ENCODE results near the gene AVP.
"Not testable (repeated sequence)": the region's sequence is repeated elsewhere in the genome, so short reads cannot be mapped to it uniquely, and the experiment has no call there.

AVP gene

DNA sequence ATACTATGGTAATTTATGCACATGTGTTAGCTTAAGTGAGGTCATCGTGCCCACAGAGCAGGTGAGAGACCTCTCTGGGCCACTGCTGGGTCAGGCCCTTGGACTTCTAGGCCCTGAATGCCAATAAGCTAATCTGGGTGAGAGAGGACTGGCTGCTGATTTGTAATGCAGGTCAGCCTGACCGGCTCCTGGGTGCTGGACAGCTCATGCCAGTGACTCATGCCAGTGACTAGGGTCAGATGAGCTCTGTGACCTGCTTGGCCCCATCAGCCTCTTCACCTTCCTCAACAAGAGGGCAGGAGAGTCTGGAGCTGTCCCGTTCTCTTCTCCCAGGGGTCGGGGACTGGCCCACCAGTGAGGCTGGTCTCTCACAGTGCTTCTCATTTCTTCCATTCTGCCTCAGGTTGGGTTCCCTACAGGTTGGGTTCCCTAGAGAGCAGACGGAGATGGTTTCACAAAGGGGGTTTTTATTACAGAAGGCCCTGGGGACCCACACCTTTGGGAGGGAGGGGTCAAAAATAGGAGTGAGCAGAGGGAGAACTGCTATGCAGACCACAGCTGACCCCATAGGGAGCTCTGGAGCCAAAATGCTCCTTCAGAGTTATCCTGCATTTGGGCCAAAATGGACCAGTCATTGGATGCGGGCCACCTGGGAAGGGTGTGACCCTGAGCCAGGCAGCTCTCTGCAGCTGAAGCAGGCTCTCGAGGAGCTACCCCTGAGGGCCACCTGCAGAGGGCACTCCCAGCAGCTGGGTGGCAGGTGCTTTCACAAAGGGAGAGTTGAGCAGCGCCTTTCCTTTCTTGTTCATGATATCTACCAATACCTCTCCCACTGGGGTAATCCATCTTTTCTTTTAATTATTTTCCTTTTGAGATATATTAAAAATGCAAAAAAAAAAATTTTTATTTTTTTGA, 15.3 kb downstream of the AVP start:
- H3K4me3 Mint-ChIP-seq: no peak overlapping the region
- H3K4me1 Mint-ChIP-seq: peaks cover 20% of the 10 kb centered on the region
- peak; percentile 61 for DNase-seq
- H3K36me3 Mint-ChIP-seq: peaks cover 1% of the 10 kb centered on the region
- H3K27me3 Mint-ChIP-seq: peaks cover 25% of the 10 kb centered on the region
- H3K9me3 Mint-ChIP-seq: no peaks in the 10 kb centered on the region
- CTCF ChIA-PET: interaction anchor here (0.9 to 1.6 kb wide), 4 partner anchors 8 to 47 kb away, joined by 4 to 7 read pairs (median 5); no protein-coding TSS in a partner anchor
- H3K27ac Mint-ChIP-seq: no peak overlapping the region

DNA sequence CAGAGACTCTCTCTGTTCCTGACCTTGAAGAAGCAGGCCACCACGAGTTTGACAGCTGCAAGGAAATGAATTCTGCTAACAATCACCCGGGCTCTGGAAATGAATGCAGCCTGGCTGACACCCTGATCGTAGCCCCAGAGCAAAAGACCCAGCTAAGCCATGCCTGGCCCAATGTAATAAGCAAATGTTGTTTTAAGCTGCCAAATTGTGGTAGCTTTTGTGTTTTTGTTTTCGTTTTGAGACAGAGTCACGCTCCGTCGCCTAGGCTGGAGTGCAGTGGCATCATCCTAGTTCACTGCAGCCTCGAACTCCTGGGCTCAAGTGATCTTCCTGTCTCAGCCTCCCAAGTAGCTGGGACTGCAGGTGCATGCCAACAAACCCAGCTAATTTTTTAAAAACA, 16.4 kb downstream of the AVP start:
- CTCF ChIA-PET: interaction anchor here (1.4 to 1.5 kb wide), 2 partner anchors 14 to 46 kb away, joined by 3 to 4 read pairs; no protein-coding TSS in a partner anchor
- no peak for DNase-seq
- peaks cover 17% of the 10 kb centered on the region for H3K4me1 Mint-ChIP-seq
- H3K27me3 Mint-ChIP-seq: peaks cover 18% of the 10 kb centered on the region
- H3K36me3 Mint-ChIP-seq: peaks cover 1% of the 10 kb centered on the region
- H3K4me3 Mint-ChIP-seq: no peak overlapping the region
- no peaks in the 10 kb centered on the region for H3K9me3 Mint-ChIP-seq
- H3K27ac Mint-ChIP-seq: no peak overlapping the region

DNA sequence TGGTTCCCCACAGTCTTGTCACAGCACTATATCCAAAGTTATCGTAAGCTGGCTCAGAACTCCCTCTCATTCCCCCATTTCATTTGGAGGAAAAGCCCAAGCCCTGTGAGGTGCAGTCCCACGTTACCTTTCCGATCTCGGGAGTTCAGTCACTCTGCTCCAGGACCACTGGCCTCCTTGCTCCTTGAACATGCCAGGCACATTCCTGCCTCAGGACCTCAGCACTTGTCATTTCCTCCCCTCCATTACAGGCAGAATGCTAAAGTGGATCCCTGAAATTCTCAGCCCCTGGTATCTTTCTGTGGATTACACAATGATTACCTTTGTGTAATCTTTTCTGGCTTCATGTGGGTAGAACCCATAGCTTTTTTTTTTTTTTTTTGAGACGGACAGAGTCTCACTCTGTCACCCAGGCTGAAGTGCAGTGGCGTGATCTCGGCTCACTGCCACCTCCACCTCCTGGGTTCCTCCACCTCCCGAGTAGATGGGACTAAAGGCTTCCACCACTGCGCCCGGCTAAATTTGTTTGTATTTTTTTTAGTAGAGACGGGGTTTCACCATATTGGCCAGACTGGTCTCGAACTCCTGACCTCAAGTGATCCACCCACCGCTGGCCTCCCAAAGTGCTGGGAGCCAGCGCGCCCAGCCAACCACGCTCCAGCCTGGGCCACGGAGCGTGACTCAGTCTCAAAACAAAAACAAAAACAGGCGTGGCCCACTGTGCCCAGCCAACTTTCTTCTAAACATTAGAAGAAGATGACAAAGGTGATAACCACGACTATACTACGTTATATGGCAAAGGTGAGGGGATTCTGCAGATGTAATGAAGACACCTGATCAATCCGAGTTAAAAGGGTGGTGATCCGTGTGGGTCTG, 17.1 kb downstream of the AVP start:
- DNase-seq: no peak
- Mint-ChIP-seq H3K9me3 (no peaks in the 10 kb centered on the region), H3K4me3 (no peak overlapping the region), H3K36me3 (peaks cover 1% of the 10 kb centered on the region), H3K27ac (no peak overlapping the region), H3K4me1 (peaks cover 15% of the 10 kb centered on the region), H3K27me3 (peaks cover 11% of the 10 kb centered on the region)
- CTCF ChIA-PET: interaction anchor here (1.4 to 1.5 kb wide), 2 partner anchors 14 to 46 kb away, joined by 3 to 4 read pairs; no protein-coding TSS in a partner anchor

DNA sequence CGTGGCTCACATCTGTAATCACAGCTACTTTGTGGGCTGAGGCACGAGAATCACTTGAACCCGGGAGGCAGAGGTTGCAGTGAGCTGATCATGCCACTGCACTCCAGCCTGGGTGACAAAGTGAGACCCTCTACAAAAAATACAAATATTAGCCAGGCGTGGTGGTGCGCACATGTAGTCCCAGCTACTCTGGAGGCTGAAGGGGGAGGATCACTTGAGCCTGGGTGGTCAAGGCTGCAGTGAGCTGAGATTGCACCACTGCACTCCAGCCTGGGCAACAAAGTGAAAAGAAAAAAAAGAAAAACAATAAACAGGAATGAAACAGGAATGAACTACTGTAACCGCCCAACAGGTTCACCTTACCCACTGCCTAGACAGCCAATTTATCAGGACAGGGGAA, 20.4 kb downstream of the AVP start:
- DNase-seq, H3K9me3 Mint-ChIP-seq, H3K36me3 Mint-ChIP-seq, H3K27ac Mint-ChIP-seq, H3K27me3 Mint-ChIP-seq, H3K4me1 Mint-ChIP-seq, H3K4me3 Mint-ChIP-seq: not testable (repeated sequence)
- CTCF ChIA-PET: interaction anchor here (1.3 kb wide), 1 partner anchor 53 kb away, joined by 3 read pairs; no protein-coding TSS in a partner anchor

DNA sequence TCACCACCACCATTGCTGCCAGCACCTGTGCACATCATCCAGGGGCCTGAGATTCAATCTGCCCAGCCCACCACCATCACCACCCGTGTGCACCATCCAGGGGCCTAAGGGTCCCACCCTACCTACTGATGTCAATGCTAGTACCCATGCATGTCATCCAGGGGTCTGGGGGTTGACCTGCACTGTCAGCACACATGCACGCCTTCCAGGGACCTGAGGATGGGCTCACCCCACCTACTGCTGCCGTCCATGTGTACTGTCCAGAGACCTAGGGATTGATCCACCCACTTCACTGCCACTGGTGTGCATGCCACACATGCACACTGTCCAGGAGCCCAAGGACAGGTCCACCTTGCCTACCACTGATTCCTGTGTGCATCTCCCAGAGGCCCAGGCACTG, 25.0 kb downstream of the AVP start:
- DNase-seq: no peak
- no peaks in the 10 kb centered on the region for H3K27me3 Mint-ChIP-seq
- H3K36me3 Mint-ChIP-seq: no peaks in the 10 kb centered on the region
- CTCF ChIA-PET: no interaction called here
- no peaks in the 10 kb centered on the region for H3K9me3 Mint-ChIP-seq
- H3K27ac Mint-ChIP-seq: no peak overlapping the region
- H3K4me1 Mint-ChIP-seq: no peaks in the 10 kb centered on the region
- H3K4me3 Mint-ChIP-seq: no peak overlapping the region

DNA sequence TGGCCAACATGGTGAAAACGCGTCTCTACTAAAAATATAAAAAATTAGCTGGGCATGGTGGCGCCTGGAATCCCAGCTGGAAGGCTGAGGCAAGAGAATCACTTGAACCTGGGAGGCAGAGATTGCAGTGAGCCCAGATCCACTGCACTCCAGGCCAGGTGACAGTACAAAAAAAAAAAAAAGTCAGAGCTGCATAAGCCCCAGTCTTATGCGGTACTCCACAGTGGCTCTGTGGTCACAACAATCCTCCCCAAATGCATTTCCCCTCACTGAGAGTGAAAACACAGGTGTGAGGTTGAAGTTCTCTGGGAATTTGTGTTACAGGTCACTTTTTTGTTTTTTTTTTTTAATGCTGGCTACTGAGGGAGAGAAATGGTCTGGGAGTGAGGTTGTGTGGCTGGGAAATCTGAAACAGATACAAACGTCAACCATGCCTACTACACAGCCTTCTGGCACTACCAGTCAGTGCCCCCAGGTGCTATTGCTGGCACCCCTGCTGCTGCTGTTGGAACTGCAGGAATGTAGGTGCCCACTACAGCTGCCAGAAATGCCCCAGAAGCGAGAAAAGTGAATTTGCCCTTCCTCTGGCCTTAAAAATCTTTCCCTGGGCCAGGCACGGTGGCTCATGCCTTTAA, 33.0 kb downstream of the AVP start:
- peaks cover 28% of the 10 kb centered on the region for H3K4me1 Mint-ChIP-seq
- no peak for DNase-seq
- no peaks in the 10 kb centered on the region for H3K9me3 Mint-ChIP-seq
- no peaks in the 10 kb centered on the region for H3K27me3 Mint-ChIP-seq
- CTCF ChIA-PET: no interaction called here
- H3K36me3 Mint-ChIP-seq: peaks cover 22% of the 10 kb centered on the region
- H3K4me3 Mint-ChIP-seq: no peak overlapping the region
- no peak overlapping the region for H3K27ac Mint-ChIP-seq

DNA sequence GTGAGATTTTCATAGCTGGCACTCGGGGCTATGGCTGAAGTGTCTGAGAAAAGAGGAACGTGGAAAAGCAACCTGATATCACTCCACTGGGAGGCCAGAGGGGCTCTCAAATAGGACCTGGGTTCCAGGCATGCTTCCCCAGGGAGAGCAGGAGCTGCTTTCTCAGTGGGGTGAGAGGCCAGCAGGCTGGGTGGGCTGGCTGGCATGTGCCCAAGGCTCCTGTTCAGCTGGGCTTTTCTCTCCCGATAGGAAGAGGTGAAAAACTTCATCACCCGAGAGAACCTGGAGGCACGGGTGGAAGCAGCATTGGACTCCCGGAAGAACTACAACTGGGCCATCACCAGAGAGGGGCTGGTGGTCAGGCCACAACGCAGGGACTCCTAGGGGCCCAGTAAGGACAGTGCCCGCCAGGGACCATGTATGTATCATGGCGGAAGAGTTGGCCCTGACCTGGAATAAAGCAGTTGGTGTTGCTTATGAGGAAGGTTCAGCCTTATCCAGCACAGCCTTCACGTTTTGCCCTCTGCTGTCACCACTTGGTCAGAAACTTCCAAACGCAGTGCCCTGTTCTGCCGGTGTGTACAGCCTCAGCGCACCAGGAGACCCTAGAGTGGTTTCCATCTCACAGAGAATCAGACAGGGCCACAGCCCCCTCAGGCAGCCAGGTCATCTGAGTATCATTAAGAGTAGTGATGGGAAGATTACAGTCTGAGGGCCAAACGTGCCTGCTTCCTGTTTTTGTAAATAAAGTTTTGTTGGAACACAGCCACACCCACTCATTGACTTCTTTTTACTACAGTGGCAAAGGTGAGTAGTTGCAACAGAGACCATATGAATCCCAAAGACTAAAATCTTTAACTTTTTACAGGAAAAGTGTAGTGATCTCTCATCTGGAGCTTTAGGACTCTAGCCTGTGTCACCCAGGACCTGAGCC, 36.8 kb downstream of the AVP start:
- Mint-ChIP-seq H3K4me1 (peaks cover 33% of the 10 kb centered on the region), H3K4me3 (peak overlapping the region; percentile 72), H3K27ac (no peak overlapping the region), H3K36me3 (peaks cover 22% of the 10 kb centered on the region), H3K27me3 (no peaks in the 10 kb centered on the region), H3K9me3 (no peaks in the 10 kb centered on the region)
- CTCF ChIA-PET: no interaction called here
- no peak for DNase-seq

DNA sequence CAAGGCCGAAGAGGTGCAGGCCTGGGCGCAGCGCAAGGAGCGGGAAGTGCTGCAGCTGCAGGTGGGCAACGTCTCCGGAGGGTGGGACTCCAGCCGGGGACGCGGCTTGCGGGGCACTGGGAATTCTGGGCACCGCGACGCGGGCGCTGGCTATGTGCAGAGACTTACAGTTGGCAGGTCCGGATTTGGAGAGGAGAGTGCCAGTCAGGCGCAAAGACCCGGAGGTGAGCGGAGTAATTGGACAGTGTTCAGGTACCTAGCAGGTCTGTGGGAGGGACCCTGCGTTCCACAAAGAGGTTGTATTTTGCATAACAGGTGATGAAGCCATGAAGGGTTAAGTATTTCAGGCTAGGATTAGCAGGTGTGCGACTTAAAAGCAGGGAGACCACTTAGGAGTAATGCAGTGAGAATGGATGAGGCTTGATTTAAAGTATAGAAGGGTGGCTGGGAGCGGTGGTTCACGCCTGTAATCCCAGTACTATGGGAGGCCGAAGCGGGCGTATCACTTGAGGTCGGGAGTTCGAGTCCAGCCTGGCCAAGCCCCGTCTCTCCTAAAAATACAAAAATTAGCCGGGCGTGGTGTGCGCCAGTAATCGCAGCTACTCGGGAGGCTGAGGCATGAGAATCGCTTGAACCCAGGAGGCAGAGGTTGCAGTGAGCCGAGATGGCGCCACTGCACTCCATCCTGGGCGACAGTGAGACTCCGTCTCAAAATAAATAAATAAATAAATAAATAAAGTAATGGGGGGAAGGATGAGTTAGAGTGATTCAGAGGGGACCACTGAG, 37.7 kb downstream of the AVP start:
- peaks cover 34% of the 10 kb centered on the region for H3K4me1 Mint-ChIP-seq
- no peaks in the 10 kb centered on the region for H3K27me3 Mint-ChIP-seq
- no peak for DNase-seq
- H3K4me3 Mint-ChIP-seq: peak overlapping the region; percentile 72
- no peaks in the 10 kb centered on the region for H3K9me3 Mint-ChIP-seq
- H3K36me3 Mint-ChIP-seq: peaks cover 22% of the 10 kb centered on the region
- H3K27ac Mint-ChIP-seq: peak overlapping the region; percentile 59
- CTCF ChIA-PET: no interaction called here

DNA sequence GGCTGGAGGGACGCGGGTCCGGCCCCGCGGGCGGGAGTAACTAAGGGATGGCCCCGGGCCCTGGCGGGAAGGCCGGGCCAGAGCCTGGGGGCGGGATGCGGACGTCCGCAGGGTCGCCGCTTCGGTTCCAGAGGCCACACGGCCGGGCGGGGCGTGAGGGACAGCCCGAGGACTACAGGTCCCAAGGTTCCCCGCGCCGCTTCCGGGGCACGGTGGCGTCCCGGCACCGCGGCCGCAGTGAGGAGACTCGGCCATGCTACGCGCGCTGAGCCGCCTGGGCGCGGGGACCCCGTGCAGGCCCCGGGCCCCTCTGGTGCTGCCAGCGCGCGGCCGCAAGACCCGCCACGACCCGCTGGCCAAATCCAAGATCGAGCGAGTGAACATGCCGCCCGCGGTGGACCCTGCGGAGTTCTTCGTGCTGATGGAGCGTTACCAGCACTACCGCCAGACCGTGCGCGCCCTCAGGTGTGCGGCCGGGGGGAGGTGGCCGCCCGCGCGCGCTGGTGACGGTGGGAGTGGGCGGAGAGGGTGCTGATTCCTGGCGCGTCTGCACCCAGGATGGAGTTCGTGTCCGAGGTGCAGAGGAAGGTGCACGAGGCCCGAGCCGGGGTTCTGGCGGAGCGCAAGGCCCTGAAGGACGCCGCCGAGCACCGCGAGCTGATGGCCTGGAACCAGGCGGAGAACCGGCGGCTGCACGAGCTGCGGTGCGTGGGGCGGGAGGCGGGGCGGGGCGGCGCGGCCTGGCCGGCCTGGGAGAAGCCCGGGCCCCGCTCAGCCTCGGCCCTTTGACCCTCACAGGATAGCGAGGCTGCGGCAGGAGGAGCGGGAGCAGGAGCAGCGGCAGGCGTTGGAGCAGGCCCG, 38.5 kb downstream of the AVP start, which contains the start of gene MRPS26:
MRPS26 (plus strand) TSS at position 237 of the 861 bp plus-strand sequence; CDS start at position 254, 17 bp downstream.
- peak within 1 kb of the TSS; percentile 72 for H3K4me3 Mint-ChIP-seq
- H3K9me3 Mint-ChIP-seq: no peaks in the 10 kb centered on the region
- H3K4me1 Mint-ChIP-seq: peaks cover 33% of the 10 kb centered on the region
- peak within 1 kb of the TSS; percentile 70 for H3K27ac Mint-ChIP-seq
- no peaks in the 10 kb centered on the region for H3K27me3 Mint-ChIP-seq
- peak; percentile 89 for DNase-seq
- CTCF ChIA-PET: interaction anchor here (1.0 to 1.1 kb wide), 2 partner anchors 7 to 132 kb away, joined by 3 to 5 read pairs; no protein-coding TSS in a partner anchor
- peaks cover 24% of the 10 kb centered on the region for H3K36me3 Mint-ChIP-seq

DNA sequence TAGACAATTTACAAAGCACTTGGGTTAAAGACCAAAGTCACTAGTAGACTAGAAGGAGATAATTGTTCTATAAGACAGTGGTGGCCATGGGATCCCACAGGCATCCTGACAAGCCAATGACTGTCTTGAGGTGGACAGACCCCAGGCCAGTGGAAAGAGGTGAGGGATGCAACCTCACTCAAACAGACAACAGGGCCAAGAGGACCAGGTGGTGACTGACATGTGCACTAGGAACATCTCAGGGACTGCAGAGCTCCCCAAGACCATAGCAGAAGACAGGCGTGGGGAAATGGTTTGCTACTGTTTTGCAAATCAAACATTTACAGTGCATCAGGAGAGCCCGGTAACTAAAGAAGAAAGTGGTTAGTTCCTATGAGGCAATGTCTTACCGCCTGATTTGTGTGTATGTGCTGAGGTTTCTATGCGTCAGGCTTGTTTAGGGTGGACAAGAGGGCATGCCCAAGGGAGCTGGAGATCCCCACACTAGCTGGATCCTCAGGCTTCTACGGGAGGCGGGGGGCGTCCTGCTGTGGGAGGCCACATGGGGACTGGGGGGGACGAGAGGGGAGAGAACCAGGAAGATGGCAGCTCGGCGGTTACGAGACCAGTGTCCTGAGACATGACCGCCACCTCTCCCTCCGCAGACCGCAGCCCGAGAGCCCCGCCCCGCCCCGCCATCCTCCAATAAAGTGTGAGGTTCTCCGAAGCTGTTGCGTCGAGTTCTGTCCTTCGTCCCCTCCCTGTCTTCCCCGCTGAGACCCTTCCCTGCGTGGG, 39.3 kb downstream of the AVP start:
- H3K27ac Mint-ChIP-seq: peak overlapping the region; percentile 58
- H3K9me3 Mint-ChIP-seq: no peaks in the 10 kb centered on the region
- H3K4me1 Mint-ChIP-seq: peaks cover 39% of the 10 kb centered on the region
- CTCF ChIA-PET: interaction anchor here (1.0 to 1.1 kb wide), 2 partner anchors 8 to 131 kb away, joined by 3 to 5 read pairs; no protein-coding TSS in a partner anchor
- peaks cover 26% of the 10 kb centered on the region for H3K36me3 Mint-ChIP-seq
- H3K4me3 Mint-ChIP-seq: peak overlapping the region; percentile 72
- H3K27me3 Mint-ChIP-seq: no peaks in the 10 kb centered on the region
- DNase-seq: no peak

DNA sequence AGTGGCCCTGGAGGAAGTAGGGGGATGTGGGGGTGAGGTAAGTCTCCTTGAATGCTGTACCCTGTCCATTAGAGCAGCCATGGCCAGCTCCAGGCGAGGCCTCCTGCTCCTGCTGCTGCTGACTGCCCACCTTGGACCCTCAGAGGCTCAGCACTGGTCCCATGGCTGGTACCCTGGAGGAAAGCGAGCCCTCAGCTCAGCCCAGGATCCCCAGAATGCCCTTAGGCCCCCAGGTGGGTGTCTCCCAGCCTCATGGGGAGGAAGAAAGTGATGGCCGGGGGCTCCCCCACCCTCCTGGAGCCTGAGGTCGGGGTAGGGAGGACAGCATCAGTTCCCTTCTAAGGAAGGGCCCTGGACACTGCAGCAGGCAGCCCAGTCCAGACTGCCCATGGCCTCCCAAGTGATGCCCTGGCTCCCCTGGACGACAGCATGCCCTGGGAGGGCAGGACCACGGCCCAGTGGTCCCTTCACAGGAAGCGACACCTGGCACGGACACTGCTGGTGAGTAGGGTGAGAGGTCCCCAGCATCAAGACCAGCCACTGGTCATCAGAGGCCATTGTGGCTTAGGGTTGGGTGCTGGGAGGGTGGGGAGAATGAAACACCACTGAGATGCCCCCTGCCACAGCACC, 40.1 kb downstream of the AVP start:
- peak overlapping the region; percentile 42 for H3K27ac Mint-ChIP-seq
- CTCF ChIA-PET: no interaction called here
- H3K4me3 Mint-ChIP-seq: peak overlapping the region; percentile 40
- H3K4me1 Mint-ChIP-seq: peaks cover 45% of the 10 kb centered on the region
- H3K36me3 Mint-ChIP-seq: peaks cover 24% of the 10 kb centered on the region
- no peaks in the 10 kb centered on the region for H3K9me3 Mint-ChIP-seq
- H3K27me3 Mint-ChIP-seq: no peaks in the 10 kb centered on the region
- DNase-seq: no peak
